Fibroblast of lung (primary cell): ENCODE measurements around the gene ARFGAP1. TPM values are rescaled to one million over a fixed set of nuclear protein-coding genes. Genes with fewer than 3 reads are reported as not detected.

Source experiments
- DNase-seq, 2 donors: peaks; one replicate each; pipeline versions ENCODE4 v3.0.0 to v3.0.0-alpha.2; 2010; ENCODE audit warnings: low read depth in 2 of 2
- H2AFZ ChIP-seq: 2 replicates; pipeline ENCODE4 v1.5.1; 2012; ENCODE audit warnings: low read length, control low read depth, inconsistent platforms
- H3K27ac ChIP-seq: 2 replicates; pipeline ENCODE4 v1.5.1; 2011; ENCODE audit warnings: low read length, control low read depth; ENCODE audit not compliant: insufficient read depth
- H3K27me3 ChIP-seq: 2 replicates; pipeline ENCODE4 v1.5.1; 2011; ENCODE audit warnings: mild to moderate bottlenecking, low read length; ENCODE audit not compliant: control insufficient read depth, insufficient read depth
- H3K36me3 ChIP-seq: 2 replicates; pipeline ENCODE4 v1.5.1; 2011; ENCODE audit warnings: low read length; ENCODE audit not compliant: control insufficient read depth, insufficient read depth
- H3K4me1 ChIP-seq: 2 replicates; pipeline ENCODE4 v1.5.1; 2011; ENCODE audit warnings: low read length; ENCODE audit not compliant: control insufficient read depth, insufficient read depth; ENCODE audit errors: extremely low read depth
- H3K4me2 ChIP-seq: 2 replicates; pipeline ENCODE4 v1.5.1; 2011; ENCODE audit warnings: low read length, control low read depth; ENCODE audit not compliant: insufficient read depth; ENCODE audit errors: extremely low read depth
- H3K4me3 ChIP-seq, 4 experiments: fragments of 200-600 bp in 1 of 4; sonication (generic) in 1 of 4; replicated peaks in 1 of 4; 2 replicates each; pipeline ENCODE4 v1.5.1; 2011 to 2016; ENCODE audit warnings: low read length in 4 of 4, low read depth in 3 of 4, mild to moderate bottlenecking in 3 of 4, control low read depth in 2 of 4, inconsistent platforms in 1 of 4, mixed read lengths in 1 of 4; ENCODE audit not compliant: insufficient read depth in 1 of 4; ENCODE audit errors: control extremely low read depth in 1 of 4
- H3K79me2 ChIP-seq: 2 replicates; pipeline ENCODE4 v1.5.1; 2012; ENCODE audit warnings: mild to moderate bottlenecking, low read length, inconsistent platforms; ENCODE audit not compliant: control insufficient read depth, insufficient read depth
- H3K9ac ChIP-seq: 2 replicates; pipeline ENCODE4 v1.5.1; 2011; ENCODE audit warnings: mild to moderate bottlenecking, low read length, control low read depth; ENCODE audit not compliant: insufficient read depth
- H3K9me3 ChIP-seq: 2 replicates; pipeline ENCODE4 v1.5.1; 2012; ENCODE audit warnings: low read depth, low read length; ENCODE audit not compliant: control insufficient read depth, insufficient read depth
- H4K20me1 ChIP-seq: 2 replicates; pipeline ENCODE4 v1.5.1; 2011; ENCODE audit warnings: low read length; ENCODE audit not compliant: control insufficient read depth, insufficient read depth; ENCODE audit errors: extremely low read depth
- EZH2 ChIP-seq: IDR thresholded peaks from 2 replicates; pipeline ENCODE4 v1.5.1; 2012; ENCODE audit warnings: low read length, control low read depth, mild to moderate bottlenecking; ENCODE audit errors: missing control alignments
- polyA plus RNA-seq, 2 donors: library from polyadenylated mRNA; depleted of rRNA in 1 of 2; stranded (reverse) in 1 of 2; unstranded in 1 of 2; fragments of >200 nt; gene quantifications; 2 replicates each; pipeline ENCODE4 v1.2.1, GENCODE V29; 2011 to 2012; ENCODE audit warnings: missing spikeins in 1 of 2
- total RNA-seq: library from RNA; depleted of rRNA; stranded (reverse); fragments of >200 nt; gene quantifications from 2 replicates; pipeline ENCODE4 v1.2.1, GENCODE V29; 2014
- TF ChIP-seq, protein P1 (sequence below), 2 donors: IDR thresholded peaks in 1 of 2; conservative IDR thresholded peaks in 1 of 2; 1 replicate in 1 of 2; 2 replicates in 1 of 2; pipeline ENCODE4 v1.5.1; 2011 to 2012; ENCODE audit warnings: low read length in 2 of 2, control low read depth in 1 of 2, inconsistent platforms in 1 of 2, low read depth in 1 of 2, mild to moderate bottlenecking in 1 of 2

The ARFGAP1 gene
- total and polyA plus RNA-seq, 2 donors (not counting 1 experiment from before 2014, with no cell fraction given): 37.6 to 42.9 TPM

DNA sequence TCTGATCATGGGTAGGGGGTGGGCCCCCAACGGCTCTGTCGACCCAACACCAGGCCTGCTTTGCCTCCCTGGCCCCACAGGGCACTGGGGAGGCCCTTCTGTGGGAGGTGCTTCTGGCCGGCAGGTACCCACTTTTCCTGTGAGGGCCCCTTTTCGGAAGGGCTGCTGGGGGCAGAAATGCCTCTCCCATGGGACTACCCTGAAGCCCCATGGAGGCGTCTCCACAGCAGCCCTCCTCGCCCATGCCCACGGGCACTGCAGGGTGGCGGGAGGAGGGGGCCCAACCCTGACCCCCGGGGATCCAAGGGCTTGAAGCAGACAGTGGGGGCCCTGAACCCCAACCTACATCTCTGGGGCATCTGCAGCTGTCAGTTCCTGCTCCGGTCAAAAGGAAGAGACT is 34.6 kb upstream of the ARFGAP1 start:
- H3K27ac ChIP-seq: no peak overlapping the region

GRCh38 chr20:63238514-63239125 is 34.0 kb upstream of the ARFGAP1 start:
- no peak for DNase-seq
- H4K20me1 ChIP-seq: no peaks in the 10 kb centered on the region
- TF ChIP-seq EZH2: no peak
- TF ChIP-seq, protein P1, sequence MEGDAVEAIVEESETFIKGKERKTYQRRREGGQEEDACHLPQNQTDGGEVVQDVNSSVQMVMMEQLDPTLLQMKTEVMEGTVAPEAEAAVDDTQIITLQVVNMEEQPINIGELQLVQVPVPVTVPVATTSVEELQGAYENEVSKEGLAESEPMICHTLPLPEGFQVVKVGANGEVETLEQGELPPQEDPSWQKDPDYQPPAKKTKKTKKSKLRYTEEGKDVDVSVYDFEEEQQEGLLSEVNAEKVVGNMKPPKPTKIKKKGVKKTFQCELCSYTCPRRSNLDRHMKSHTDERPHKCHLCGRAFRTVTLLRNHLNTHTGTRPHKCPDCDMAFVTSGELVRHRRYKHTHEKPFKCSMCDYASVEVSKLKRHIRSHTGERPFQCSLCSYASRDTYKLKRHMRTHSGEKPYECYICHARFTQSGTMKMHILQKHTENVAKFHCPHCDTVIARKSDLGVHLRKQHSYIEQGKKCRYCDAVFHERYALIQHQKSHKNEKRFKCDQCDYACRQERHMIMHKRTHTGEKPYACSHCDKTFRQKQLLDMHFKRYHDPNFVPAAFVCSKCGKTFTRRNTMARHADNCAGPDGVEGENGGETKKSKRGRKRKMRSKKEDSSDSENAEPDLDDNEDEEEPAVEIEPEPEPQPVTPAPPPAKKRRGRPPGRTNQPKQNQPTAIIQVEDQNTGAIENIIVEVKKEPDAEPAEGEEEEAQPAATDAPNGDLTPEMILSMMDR (conservative IDR thresholded peaks at IDR 0.05 in 1 of 2, IDR thresholded peaks at IDR 0.05 in 1 of 2; ENCODE audit: low read depth in 1 of 2, low read length in 2 of 2): no peak
- H3K4me1 ChIP-seq: no peaks in the 10 kb centered on the region
- no peak overlapping the region for H2AFZ ChIP-seq
- H3K27ac ChIP-seq: no peak overlapping the region
- no peaks in the 10 kb centered on the region for H3K36me3 ChIP-seq
- no peaks in the 10 kb centered on the region for H3K9me3 ChIP-seq
- H3K4me2 ChIP-seq: no peak overlapping the region
- no peaks in the 10 kb centered on the region for H3K27me3 ChIP-seq
- no peak overlapping the region for H3K4me3 ChIP-seq
- no peaks in the 10 kb centered on the region for H3K79me2 ChIP-seq
- no peak overlapping the region for H3K9ac ChIP-seq

More for the DNA sequence above, 34.6 kb upstream of the ARFGAP1 start:
- TF ChIP-seq, protein P1 (conservative IDR thresholded peaks at IDR 0.05 in 1 of 2, IDR thresholded peaks at IDR 0.05 in 1 of 2; ENCODE audit: low read depth in 1 of 2, low read length in 2 of 2): no peak
- no peak for TF ChIP-seq EZH2
- Histone ChIP-seq H2AFZ (no peak overlapping the region), H3K9ac (no peak overlapping the region), H3K4me2 (no peak overlapping the region), H4K20me1 (no peaks in the 10 kb centered on the region), H3K4me1 (no peaks in the 10 kb centered on the region), H3K4me3 (no peak overlapping the region), H3K36me3 (no peaks in the 10 kb centered on the region), H3K9me3 (no peaks in the 10 kb centered on the region), H3K79me2 (no peaks in the 10 kb centered on the region), H3K27me3 (no peaks in the 10 kb centered on the region)
- DNase-seq: no peak

GRCh38 chr20:63239431-63239830 is 33.2 kb upstream of the ARFGAP1 start:
- Histone ChIP-seq H3K79me2 (no peaks in the 10 kb centered on the region), H3K4me2 (no peak overlapping the region), H3K9me3 (no peaks in the 10 kb centered on the region), H2AFZ (no peak overlapping the region), H3K36me3 (no peaks in the 10 kb centered on the region), H3K9ac (no peak overlapping the region), H3K4me1 (no peaks in the 10 kb centered on the region), H4K20me1 (no peaks in the 10 kb centered on the region), H3K27me3 (no peaks in the 10 kb centered on the region), H3K4me3 (no peak overlapping the region), H3K27ac (no peak overlapping the region)
- DNase-seq: no peak
- no peak for TF ChIP-seq EZH2
- TF ChIP-seq, protein P1 (conservative IDR thresholded peaks at IDR 0.05 in 1 of 2, IDR thresholded peaks at IDR 0.05 in 1 of 2; ENCODE audit: low read depth in 1 of 2, low read length in 2 of 2): no peak
